Measurements from ENCODE around the gene SMYD3. TPM values are rescaled to one million over a fixed set of nuclear protein-coding genes. Genes with fewer than 3 reads are reported as not detected.

The SMYD3 gene
- total RNA-seq, 1 experiment from 2014 or later: 35.1 TPM

DNA sequence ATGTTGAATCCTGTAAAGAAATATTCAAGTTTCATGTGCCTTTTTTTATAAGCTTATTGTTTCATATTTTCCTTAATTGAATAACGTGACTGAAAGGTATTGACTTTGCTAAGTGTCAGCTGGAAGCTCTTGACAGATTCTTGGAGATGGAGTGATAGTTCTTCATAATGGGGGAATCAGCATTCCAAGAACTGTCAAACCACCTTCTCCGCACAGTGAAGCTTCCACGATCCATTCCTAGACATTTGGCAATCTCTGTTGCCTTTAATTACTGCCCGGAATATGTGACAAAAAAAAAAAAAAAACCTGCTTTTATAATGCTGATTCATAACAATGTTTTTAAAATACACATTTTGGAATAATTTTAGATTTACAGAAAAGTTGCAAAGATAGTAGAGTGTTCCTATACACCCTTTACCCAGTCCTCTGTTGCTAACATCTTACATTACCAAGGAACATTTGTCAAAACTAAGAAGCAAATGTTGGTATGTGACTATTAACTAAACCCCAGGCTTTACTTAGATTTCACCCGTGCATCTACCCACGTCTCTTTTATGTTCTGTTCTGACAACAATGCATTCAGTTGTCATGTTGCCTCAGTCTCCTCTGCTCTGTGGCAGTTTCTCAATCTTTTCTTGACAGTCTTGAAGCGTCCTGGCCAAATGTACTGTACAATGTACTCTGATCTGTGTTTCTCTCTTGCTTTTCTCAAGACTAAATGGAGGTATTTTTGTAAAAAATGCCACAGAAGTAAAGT, 674.1 kb downstream of the SMYD3 start:
- DNase-seq: no peak
- intact Hi-C loops (cut with micrococcal nuclease; ENCODE audit: unreplicated experiment): no loop called here
- CTCF ChIA-PET: no interaction called here
- no peaks in the 10 kb centered on the region for H3K27me3 Mint-ChIP-seq (ENCODE audit: unreplicated experiment)
- TF ChIP-seq, protein P1, sequence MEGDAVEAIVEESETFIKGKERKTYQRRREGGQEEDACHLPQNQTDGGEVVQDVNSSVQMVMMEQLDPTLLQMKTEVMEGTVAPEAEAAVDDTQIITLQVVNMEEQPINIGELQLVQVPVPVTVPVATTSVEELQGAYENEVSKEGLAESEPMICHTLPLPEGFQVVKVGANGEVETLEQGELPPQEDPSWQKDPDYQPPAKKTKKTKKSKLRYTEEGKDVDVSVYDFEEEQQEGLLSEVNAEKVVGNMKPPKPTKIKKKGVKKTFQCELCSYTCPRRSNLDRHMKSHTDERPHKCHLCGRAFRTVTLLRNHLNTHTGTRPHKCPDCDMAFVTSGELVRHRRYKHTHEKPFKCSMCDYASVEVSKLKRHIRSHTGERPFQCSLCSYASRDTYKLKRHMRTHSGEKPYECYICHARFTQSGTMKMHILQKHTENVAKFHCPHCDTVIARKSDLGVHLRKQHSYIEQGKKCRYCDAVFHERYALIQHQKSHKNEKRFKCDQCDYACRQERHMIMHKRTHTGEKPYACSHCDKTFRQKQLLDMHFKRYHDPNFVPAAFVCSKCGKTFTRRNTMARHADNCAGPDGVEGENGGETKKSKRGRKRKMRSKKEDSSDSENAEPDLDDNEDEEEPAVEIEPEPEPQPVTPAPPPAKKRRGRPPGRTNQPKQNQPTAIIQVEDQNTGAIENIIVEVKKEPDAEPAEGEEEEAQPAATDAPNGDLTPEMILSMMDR (IDR thresholded peaks at IDR 0.05; ENCODE audit: unreplicated experiment): no peak
- peaks cover 14% of the 10 kb centered on the region for H3K4me1 Mint-ChIP-seq (ENCODE audit: low read depth, unreplicated experiment)
- no peak overlapping the region for H3K4me3 Mint-ChIP-seq (ENCODE audit: low read depth, unreplicated experiment)
- no TSS peak for BruUV-seq (replicated peaks)
- H3K9me3 Mint-ChIP-seq (ENCODE audit: low read depth, unreplicated experiment): no peaks in the 10 kb centered on the region
- no peak overlapping the region for H3K27ac Mint-ChIP-seq (ENCODE audit: unreplicated experiment)
- H3K36me3 Mint-ChIP-seq (ENCODE audit: insufficient read depth, unreplicated experiment): no peaks in the 10 kb centered on the region

DNA sequence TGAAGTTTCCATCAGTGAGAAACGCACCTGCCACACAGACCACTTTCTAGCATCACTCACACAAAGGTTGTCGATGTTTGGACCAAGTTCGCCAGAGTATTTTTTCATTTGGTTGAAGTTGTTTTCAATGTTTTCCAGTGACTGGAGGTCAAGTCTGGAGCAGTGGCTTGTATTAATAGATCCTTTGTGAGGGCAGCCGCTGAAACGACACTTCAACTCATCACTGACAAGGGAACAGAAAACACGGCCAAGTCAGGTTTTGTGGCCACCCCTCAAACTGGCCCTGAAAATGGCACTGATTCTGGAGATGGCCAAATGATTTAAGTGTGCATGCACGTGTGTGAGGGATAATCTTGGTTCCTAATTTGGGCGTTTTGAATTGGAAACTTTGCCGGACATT, 675.6 kb downstream of the SMYD3 start:
- no peak overlapping the region for H3K4me3 Mint-ChIP-seq (ENCODE audit: low read depth, unreplicated experiment)
- CTCF ChIA-PET: no interaction called here
- no peaks in the 10 kb centered on the region for H3K9me3 Mint-ChIP-seq (ENCODE audit: low read depth, unreplicated experiment)
- no peak overlapping the region for H3K27ac Mint-ChIP-seq (ENCODE audit: unreplicated experiment)
- H3K27me3 Mint-ChIP-seq (ENCODE audit: unreplicated experiment): no peaks in the 10 kb centered on the region
- intact Hi-C loops (cut with micrococcal nuclease; ENCODE audit: unreplicated experiment): no loop called here
- no peaks in the 10 kb centered on the region for H3K36me3 Mint-ChIP-seq (ENCODE audit: insufficient read depth, unreplicated experiment)
- no TSS peak for BruUV-seq (replicated peaks)
- TF ChIP-seq, protein P1 (IDR thresholded peaks at IDR 0.05; ENCODE audit: unreplicated experiment): no peak
- no peaks in the 10 kb centered on the region for H3K4me1 Mint-ChIP-seq (ENCODE audit: low read depth, unreplicated experiment)
- DNase-seq: no peak

DNA sequence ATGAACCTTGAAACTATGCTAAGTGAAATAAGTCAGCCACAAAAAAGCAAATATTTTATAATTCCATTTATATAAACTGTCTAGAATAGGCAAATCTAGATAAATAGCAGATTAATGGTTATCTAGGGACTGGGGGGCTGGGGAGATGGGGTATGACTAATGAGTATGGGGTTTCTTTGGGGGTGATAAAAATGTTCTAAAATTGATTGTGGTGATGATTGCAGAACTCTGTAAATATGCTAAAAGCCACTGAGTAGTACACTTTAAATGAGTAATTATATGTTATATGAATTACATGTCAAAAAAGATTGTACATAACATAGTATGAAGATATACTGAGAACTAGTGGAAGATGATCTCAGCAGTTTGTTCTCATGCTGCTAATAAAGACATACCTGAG, 677.3 kb downstream of the SMYD3 start:
- Mint-ChIP-seq H3K4me3 (ENCODE audit: low read depth, unreplicated experiment) (no peak overlapping the region), H3K36me3 (ENCODE audit: insufficient read depth, unreplicated experiment) (peaks cover 5% of the 10 kb centered on the region), H3K27ac (ENCODE audit: unreplicated experiment) (no peak overlapping the region), H3K27me3 (ENCODE audit: unreplicated experiment) (no peaks in the 10 kb centered on the region), H3K4me1 (ENCODE audit: low read depth, unreplicated experiment) (no peaks in the 10 kb centered on the region), H3K9me3 (ENCODE audit: low read depth, unreplicated experiment) (peaks cover 2% of the 10 kb centered on the region)
- CTCF ChIA-PET: no interaction called here
- BruUV-seq (replicated peaks): no TSS peak
- intact Hi-C loops (cut with micrococcal nuclease; ENCODE audit: unreplicated experiment): no loop called here
- DNase-seq: no peak
- TF ChIP-seq, protein P1 (IDR thresholded peaks at IDR 0.05; ENCODE audit: unreplicated experiment): no peak

DNA sequence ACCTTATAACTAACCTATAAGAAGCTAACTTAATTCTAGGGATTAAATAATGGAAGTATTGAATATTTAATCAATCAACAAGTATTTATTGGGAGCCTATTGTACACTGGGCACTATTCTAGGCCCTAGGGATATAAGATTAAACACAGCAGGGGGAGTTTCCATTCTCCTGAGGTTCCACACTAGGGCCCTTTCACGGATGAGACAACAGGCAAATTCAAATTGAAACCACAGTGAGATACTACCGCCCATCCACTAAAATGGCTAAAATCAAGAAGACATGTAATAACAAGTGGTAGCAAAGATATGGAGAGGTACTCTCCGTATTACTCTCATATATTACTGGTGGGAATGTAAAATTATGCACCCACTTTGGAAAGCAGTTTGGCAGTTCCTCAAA, 677.9 kb downstream of the SMYD3 start:
- CTCF ChIA-PET: no interaction called here
- peaks cover 2% of the 10 kb centered on the region for H3K9me3 Mint-ChIP-seq (ENCODE audit: low read depth, unreplicated experiment)
- H3K27me3 Mint-ChIP-seq (ENCODE audit: unreplicated experiment): no peaks in the 10 kb centered on the region
- intact Hi-C loops (cut with micrococcal nuclease; ENCODE audit: unreplicated experiment): no loop called here
- no peak overlapping the region for H3K4me3 Mint-ChIP-seq (ENCODE audit: low read depth, unreplicated experiment)
- peaks cover 5% of the 10 kb centered on the region for H3K36me3 Mint-ChIP-seq (ENCODE audit: insufficient read depth, unreplicated experiment)
- DNase-seq: no peak
- H3K4me1 Mint-ChIP-seq (ENCODE audit: low read depth, unreplicated experiment): no peaks in the 10 kb centered on the region
- H3K27ac Mint-ChIP-seq (ENCODE audit: unreplicated experiment): no peak overlapping the region
- TF ChIP-seq, protein P1 (IDR thresholded peaks at IDR 0.05; ENCODE audit: unreplicated experiment): no peak
- BruUV-seq (replicated peaks): no TSS peak
